Astrocyte (in vitro differentiated cells and primary cell): ENCODE results near the gene KRAS.

Experiments used
- EZH2 ChIP-seq: IDR thresholded peaks from 2 replicates; pipeline ENCODE4 v1.6.1; 2012; ENCODE audit warnings: mild to moderate bottlenecking, low read length, inconsistent platforms; ENCODE audit not compliant: insufficient read depth
- TF ChIP-seq, protein P1 (sequence below): IDR thresholded peaks from 2 replicates; pipeline ENCODE4 v1.5.1; 2011; ENCODE audit warnings: low read depth, mild to moderate bottlenecking, inconsistent platforms, low read length, moderate library complexity; ENCODE audit not compliant: insufficient read depth

DNA sequence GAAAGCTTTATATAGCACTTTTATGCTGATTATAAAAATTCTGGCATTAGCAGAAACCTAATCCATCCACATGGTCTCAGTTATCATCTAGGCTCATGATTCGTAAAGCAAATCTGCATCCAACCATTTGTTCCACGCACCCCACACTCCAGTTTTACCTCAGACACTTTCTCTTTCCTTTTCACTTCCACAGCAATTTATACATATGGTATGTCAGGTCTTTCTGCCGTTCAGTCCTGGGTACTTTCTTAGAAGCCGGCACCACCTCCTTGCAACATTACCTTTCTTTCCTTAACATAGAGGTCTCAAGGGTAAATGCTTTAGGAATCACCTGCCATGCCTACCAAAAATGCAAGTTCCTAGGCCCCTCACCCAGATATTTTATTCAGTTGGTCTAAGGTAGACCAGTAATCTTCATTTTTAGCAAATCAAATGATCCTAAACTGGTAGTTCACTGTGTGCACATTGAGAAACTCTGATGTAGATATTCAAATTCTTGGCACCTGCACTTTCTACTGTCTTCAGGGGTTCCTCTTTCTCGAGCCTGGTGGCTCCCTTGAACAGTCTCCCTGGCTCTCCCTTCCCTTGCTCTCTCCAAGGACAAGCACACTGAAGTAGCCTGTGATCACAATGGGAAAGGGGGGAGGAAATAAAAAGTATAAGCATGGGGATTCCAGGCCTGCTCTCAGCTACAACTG lies 2.8 kb upstream of the KRAS start:
- TF ChIP-seq, protein P1, sequence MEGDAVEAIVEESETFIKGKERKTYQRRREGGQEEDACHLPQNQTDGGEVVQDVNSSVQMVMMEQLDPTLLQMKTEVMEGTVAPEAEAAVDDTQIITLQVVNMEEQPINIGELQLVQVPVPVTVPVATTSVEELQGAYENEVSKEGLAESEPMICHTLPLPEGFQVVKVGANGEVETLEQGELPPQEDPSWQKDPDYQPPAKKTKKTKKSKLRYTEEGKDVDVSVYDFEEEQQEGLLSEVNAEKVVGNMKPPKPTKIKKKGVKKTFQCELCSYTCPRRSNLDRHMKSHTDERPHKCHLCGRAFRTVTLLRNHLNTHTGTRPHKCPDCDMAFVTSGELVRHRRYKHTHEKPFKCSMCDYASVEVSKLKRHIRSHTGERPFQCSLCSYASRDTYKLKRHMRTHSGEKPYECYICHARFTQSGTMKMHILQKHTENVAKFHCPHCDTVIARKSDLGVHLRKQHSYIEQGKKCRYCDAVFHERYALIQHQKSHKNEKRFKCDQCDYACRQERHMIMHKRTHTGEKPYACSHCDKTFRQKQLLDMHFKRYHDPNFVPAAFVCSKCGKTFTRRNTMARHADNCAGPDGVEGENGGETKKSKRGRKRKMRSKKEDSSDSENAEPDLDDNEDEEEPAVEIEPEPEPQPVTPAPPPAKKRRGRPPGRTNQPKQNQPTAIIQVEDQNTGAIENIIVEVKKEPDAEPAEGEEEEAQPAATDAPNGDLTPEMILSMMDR = no peak
- TF ChIP-seq EZH2 = no peak
